H54 (cell line): ENCODE data around the gene FASTKD1.

ENCODE experiments used
- DNase-seq: peaks from one replicate; pipeline ENCODE4 v3.0.0; 2011; ENCODE audit warnings: low spot score, mixed read lengths; ENCODE audit not compliant: insufficient read length
- FAIRE-seq: peaks from 3 replicates; lab custom pipeline; 2011; peaks lifted over from hg19 to GRCh38; lab: Jason Lieb, UNC
- POLR2A ChIP-seq: IDR thresholded peaks from 2 replicates; pipeline ENCODE4 v1.6.1; 2011; ENCODE audit warnings: low read depth, mild to moderate bottlenecking, low read length

The FASTKD1 gene

DNA sequence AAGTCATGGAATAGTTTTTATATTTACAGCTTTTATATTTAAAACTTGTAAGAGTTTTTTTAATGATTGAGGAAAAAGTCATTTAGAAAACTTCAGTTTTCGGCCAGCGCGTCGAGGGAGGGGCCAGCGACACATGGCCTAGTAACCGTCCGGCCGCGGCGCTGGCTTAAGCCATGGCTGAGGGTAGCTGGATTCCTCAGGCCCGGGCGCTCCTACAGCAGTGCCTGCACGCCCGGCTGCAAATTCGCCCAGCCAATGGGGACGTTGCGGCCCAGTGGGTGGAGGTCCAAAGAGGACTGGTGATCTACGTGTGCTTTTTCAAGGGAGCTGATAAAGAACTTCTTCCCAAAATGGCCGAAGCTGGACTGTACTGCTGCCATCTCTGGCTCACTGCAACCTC is 69.0 kb downstream of the FASTKD1 start:
- TF ChIP-seq POLR2A = no peak
- DNase-seq (no peak), FAIRE-seq (no peak)

DNA sequence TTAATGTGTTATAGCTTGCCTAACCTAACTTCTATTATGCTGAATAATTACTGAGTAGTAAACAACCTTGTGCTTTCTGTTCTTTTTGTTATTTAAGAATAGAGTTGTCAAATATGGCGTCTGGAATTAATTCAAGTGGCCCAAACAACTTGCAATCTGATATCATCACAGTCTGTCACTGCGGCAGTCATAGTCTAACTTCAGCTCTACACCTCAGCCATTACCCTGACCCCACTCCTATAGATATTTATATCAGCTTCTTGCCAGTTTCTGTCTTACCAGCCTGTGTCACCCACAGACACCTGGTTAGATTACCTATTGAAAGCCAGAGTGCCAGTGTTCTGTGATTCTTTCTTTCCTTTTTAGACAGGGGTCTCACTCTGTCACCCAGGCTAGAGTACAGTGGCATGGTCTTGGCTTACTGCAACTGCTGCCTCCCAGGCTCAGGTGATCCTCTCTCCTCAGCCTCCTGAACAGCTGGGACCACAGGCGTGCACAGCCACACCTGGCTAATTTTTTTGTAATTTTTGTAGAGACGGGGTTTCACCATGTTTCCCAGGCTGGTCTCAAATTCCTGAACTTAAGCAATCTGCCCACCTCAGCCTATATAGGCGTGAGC is 78.2 kb downstream of the FASTKD1 start:
- DNase-seq (no peak), FAIRE-seq (no peak)
- no peak for TF ChIP-seq POLR2A

DNA sequence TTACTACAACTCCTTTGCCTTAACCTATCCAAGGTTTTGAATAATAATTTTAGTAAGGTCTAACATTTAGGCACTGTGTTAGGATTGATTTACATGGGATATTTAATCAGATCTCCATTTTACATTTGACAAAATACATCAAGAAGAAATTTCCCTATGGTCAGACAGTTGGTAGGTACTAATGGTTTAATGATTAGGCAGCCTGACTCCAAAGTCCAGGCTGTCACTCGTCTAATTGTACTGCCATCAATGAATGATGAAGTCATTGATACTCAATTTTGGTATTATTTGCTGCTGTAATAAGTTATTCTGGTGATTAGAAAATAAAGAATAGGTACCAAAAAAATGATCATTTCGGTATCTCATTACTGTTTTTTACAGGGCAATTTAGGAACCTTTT is 80.3 kb downstream of the FASTKD1 start:
- DNase-seq (no peak), FAIRE-seq (no peak)
- no peak for TF ChIP-seq POLR2A

DNA sequence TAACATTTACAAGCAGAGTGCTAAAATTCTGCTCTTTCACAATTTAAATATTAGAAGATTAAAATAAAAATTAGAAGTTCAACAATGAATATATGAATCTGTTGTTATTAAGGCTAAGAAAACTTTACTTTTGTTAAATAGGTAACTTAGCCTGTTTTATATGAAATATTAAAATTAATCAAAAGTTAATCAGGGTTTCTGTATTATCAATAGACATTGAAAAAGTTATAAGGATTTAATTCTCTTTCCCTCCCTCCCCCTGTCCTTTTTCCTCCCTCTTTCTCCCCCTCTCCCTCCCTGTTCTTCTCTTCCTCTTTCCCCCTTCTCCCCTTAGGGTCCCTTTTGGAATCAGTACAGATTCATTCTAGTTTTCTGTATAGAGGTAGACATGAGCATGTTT is 82.3 kb downstream of the FASTKD1 start:
- DNase-seq (no peak), FAIRE-seq (no peak)
- no peak for TF ChIP-seq POLR2A

DNA sequence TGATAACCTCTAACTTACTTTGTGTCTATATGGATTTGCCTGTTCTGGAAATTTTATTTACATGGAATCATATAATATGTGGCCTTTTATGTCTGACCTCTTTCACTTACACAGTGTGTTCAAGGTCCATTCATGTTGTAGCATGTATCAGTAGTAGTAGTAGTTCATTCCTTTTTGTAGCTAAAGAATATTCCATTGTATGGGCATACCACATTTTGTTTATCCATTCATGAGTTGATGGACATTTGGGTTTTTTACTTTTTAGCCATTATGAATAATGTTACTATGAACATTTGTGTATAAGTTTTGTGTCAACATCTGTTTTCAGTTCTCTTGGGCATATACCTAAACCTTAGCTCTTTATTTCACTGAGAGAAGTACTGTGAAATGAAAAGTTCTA is 82.8 kb downstream of the FASTKD1 start:
- TF ChIP-seq POLR2A = no peak
- no peak for DNase-seq
- no peak for FAIRE-seq

DNA sequence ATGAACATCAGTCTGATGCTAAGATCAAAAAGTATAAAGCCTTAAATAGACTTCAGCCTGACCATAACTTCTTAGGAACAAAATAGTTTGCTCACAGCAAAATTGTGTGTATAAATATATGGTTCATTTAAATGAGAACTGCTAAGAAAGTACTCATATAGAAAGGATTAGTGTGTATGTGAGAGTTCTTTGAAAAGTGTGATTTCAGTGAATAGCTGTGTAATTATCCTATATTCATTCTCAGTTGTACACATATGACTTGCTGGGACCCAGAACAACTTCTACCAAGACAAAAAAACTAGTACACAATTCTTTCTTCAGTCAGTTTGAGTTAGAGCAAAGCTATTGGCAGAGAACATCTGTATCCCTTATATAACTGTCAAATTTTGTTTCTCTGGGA is 87.2 kb downstream of the FASTKD1 start:
- FAIRE-seq (no peak), DNase-seq (no peak)
- TF ChIP-seq POLR2A = no peak

DNA sequence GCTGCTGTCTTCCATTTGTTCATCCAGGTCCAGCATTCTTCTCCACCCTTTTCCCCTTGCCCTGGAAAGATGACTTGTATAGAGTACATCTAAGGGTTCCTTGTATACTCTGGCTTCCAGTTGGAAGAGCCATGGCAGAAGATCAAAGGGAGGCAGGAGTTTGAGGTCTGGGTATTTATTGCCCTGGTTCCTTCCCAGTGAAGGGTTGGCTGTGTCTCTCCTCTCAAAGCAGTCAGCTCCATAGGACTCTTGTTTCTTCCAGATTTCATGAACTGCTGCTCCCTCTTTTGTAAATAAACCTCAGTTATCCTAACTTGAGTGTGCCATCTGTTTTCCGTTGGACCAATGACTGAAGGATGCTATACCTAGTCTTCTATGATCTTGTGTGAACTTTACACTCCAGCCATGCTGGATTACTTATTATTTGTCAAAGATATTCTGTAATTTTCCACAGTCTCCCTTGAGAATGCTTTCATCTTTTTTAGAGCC is 88.0 kb downstream of the FASTKD1 start:
- FAIRE-seq = no peak
- DNase-seq = no peak
- no peak for TF ChIP-seq POLR2A

DNA sequence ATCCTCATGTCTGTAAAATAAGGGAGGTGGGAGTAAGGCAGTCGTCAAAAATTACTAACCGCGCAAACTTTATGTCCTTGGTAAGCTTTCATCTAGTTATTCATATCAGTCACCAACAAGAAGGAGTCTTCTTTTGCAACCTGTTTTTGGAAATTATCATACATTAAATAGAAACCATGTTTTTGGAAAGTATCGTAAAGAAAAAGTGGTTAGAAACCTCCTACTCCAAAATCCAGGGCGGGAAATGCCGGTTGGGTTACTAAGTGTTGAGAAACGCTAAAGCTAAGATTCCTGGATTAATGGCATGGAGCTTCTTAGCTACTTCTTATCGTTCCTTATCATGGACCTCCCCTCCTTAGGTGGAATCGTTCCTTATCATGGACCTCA is 93.6 kb downstream of the FASTKD1 start:
- TF ChIP-seq POLR2A = no peak
- DNase-seq = no peak
- FAIRE-seq = no peak
